Colonic mucosa (tissue), 4 donors: Measurements from ENCODE around the gene TRAPPC2L. TPM values are rescaled to one million over a fixed set of nuclear protein-coding genes. Genes with fewer than 3 reads are reported as not detected.

Experiments
- DNase-seq: peaks from one replicate; pipeline ENCODE4 v3.0.0-alpha.2; 2020
- H3K27ac ChIP-seq: fragments of 200-600 bp; one replicate; pipeline ENCODE4 v1.8.0; 2021
- H3K27me3 ChIP-seq: fragments of 200-600 bp; one replicate; pipeline ENCODE4 v1.8.0; 2021
- H3K36me3 ChIP-seq: fragments of 200-600 bp; one replicate; pipeline ENCODE4 v1.8.0; 2021
- H3K4me1 ChIP-seq: fragments of 200-600 bp; one replicate; pipeline ENCODE4 v1.8.0; 2021; ENCODE audit warnings: mild to moderate bottlenecking
- H3K4me3 ChIP-seq: fragments of 200-600 bp; one replicate; pipeline ENCODE4 v1.8.0; 2021
- H3K9ac ChIP-seq, 2 donors: one replicate each; pipeline ENCODE4 v1.7.0; 2013; ENCODE audit warnings: control low read depth in 2 of 2, low read depth in 2 of 2, low read length in 2 of 2
- H3K9me3 ChIP-seq: fragments of 200-600 bp; one replicate; pipeline ENCODE4 v1.8.0; 2021
- CTCF ChIP-seq: fragments of 200-600 bp; IDR thresholded peaks from one replicate; pipeline ENCODE4 v1.8.0; 2022; ENCODE audit warnings: antibody characterized with exemption, mild to moderate bottlenecking
- intact Hi-C: fragments of 100-400 bp; cut with DNase I; formaldehyde crosslinking; loops from one replicate; pipeline ENCODE4 v1.14.1; 2022
- total RNA-seq, 2 donors: library from RNA; stranded (reverse); fragmentation: NEBNext Ultra II Directional in 1 of 2; extraction: Animal tissue kit (Norgen Biotek cat#: 25700) in 1 of 2; gene quantifications; one replicate each; pipeline ENCODE4 v1.2.1, GENCODE V29; 2021
- donor health status: healthy.
- donor health status: DM: no; HTN: no; CAD: no.
- donor health status: DM: no; HTN: no; CAD: no.

Gene TRAPPC2L
- total RNA-seq, 2 donors from 2014 or later: 33.8 to 57.3 TPM

- Histone ChIP-seq H3K9ac (no peak overlapping the region), H3K4me3 (no peak overlapping the region), H3K36me3 (no peaks in the 10 kb centered on the region), H3K9me3 (no peaks in the 10 kb centered on the region), H3K27me3 (no peaks in the 10 kb centered on the region), H3K27ac (no peak overlapping the region), H3K4me1 (no peaks in the 10 kb centered on the region)
- intact Hi-C loops: no loop called here
- no peak for TF ChIP-seq CTCF
- no peak for DNase-seq
Observed at GRCh38 chr16:88864099-88864498, 7.2 kb downstream of the TRAPPC2L start.

- Histone ChIP-seq H3K4me3 (no peak overlapping the region), H3K27ac (no peak overlapping the region), H3K27me3 (no peaks in the 10 kb centered on the region), H3K9ac (no peak overlapping the region), H3K4me1 (no peaks in the 10 kb centered on the region), H3K9me3 (no peaks in the 10 kb centered on the region), H3K36me3 (no peaks in the 10 kb centered on the region)
- DNase-seq: no peak
- intact Hi-C loops: no loop called here
- no peak for TF ChIP-seq CTCF
Observed at GRCh38 chr16:88864521-88864920, 7.6 kb downstream of the TRAPPC2L start.

DNA sequence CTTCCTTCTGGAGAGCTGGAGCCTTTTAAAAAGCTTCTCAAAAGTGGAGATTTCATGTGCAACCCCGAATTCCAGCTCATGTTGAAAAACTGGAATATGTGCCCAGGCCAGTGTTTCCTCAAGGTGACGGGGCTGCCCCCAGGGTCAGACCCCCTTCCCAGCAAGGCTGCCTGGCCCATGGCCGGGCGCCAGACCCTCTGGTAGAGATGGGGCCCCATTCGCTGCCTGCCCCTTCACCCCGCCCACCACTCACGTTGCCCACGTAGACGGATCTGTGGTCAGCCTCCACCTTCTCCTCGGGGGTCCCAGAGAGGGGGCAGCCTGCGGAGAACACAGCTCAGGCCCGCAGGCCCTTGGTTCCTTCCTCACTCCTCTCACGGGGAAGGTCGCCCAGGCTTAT lies 8.4 kb downstream of the TRAPPC2L start:
- no peaks in the 10 kb centered on the region for H3K4me1 ChIP-seq
- TF ChIP-seq CTCF: no peak
- H3K9me3 ChIP-seq: no peaks in the 10 kb centered on the region
- intact Hi-C loops: no loop called here
- DNase-seq: no peak
- H3K4me3 ChIP-seq: no peak overlapping the region
- no peak overlapping the region for H3K9ac ChIP-seq
- H3K27ac ChIP-seq: no peak overlapping the region
- H3K36me3 ChIP-seq: no peaks in the 10 kb centered on the region
- H3K27me3 ChIP-seq: peaks cover 2% of the 10 kb centered on the region

GRCh38 chr16:88865742-88866141 lies 8.8 kb downstream of the TRAPPC2L start:
- Histone ChIP-seq H3K9ac (no peak overlapping the region), H3K4me3 (no peak overlapping the region), H3K36me3 (no peaks in the 10 kb centered on the region), H3K4me1 (no peaks in the 10 kb centered on the region), H3K27ac (no peak overlapping the region), H3K27me3 (peaks cover 6% of the 10 kb centered on the region), H3K9me3 (no peaks in the 10 kb centered on the region)
- intact Hi-C loops: no loop called here
- no peak for TF ChIP-seq CTCF
- no peak for DNase-seq

- peaks cover 9% of the 10 kb centered on the region for H3K27me3 ChIP-seq
- DNase-seq: no peak
- H3K4me3 ChIP-seq: no peak within 1 kb of the TSS
- TF ChIP-seq CTCF: no peak
- no peaks in the 10 kb centered on the region for H3K36me3 ChIP-seq
- no peak within 1 kb of the TSS for H3K9ac ChIP-seq
- H3K27ac ChIP-seq: no peak within 1 kb of the TSS
- H3K9me3 ChIP-seq: no peaks in the 10 kb centered on the region
- no peaks in the 10 kb centered on the region for H3K4me1 ChIP-seq
- intact Hi-C loops: no loop called here
Observed at GRCh38 chr16:88866151-88866920, 9.4 kb downstream of the TRAPPC2L start, which contains the start of gene PABPN1L. Gene PABPN1L, minus strand, starts transcription at chr16:88866660. Its CDS starts 54 bp downstream, at chr16:88866606.
